ENCODE results near the gene MERTK. TPM values are rescaled to one million over a fixed set of nuclear protein-coding genes. Genes with fewer than 3 reads are reported as not detected.
A peak's percentile ranks its signal among the peaks of the same experiment; 100 is the strongest.

The MERTK gene
- total and polyA plus RNA-seq, 2 of the 13 experiments (the other 11 are each of a cell fraction or from before 2014, with no cell fraction given) = 37.3 to 44.7 TPM

DNA sequence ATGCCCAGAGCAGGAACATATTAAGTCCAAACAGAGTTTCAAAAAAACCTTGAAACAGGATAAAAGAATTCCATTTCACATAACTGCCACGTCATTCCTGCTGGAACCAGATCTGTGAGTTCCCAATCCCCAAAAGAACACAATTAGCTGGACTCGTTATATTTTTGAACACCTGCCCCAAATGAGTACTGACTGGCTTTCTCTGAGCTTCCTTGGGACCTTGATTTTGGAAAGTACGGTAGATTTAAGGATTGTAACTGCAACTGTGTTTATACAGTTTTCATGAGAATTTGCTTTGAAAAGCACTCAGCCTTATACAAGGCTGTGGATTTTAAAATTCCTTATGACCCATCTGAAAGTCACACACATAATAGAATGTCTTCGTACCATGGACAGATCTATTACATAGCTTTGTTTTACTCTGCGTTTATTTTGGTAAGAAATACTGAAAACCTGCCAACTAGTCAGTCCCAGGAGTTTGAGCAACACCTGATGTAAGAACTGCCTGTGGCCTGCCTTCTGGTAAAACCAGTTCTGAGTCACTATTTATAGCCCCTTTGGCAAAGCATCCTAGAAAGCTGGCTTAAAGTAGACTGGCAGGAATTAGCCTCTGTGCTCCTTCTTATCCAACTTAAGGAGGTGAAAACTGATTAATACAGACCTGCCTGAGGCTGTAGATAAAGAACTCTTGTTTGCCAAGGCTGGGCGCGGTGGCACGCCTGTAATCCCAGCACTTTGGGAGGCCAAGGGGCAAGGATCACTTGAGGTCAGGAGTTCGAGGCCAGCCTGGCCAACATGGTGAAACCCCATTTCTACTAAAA is 48.1 kb downstream of the MERTK start (continued):
- TF ChIP-seq ZFP82 (CRISPR knock-in tag; IDR thresholded peaks at IDR 0.05; ENCODE audit: borderline replicate concordance) (no peak), SALL1 (CRISPR knock-in tag; IDR thresholded peaks at IDR 0.05) (peak; percentile 59; the same call in 1 of the 2 replicates), ZNF326 (CRISPR knock-in tag; IDR thresholded peaks at IDR 0.05; ENCODE audit: borderline replicate concordance) (no peak), NFYC (CRISPR knock-in tag; IDR thresholded peaks at IDR 0.05) (no peak), ZKSCAN1 (IDR thresholded peaks at IDR 0.05; ENCODE audit: low read length) (no peak), MYC (CRISPR knock-in tag; IDR thresholded peaks at IDR 0.05; ENCODE audit: borderline replicate concordance) (no peak), MAFK (conservative IDR thresholded peaks at IDR 0.05 in 1 of 2, IDR thresholded peaks at IDR 0.05 in 1 of 2; ENCODE audit: low read length in 2 of 2) (no peak), ATM (IDR thresholded peaks at IDR 0.05; ENCODE audit: borderline replicate concordance) (no peak), AGO1 (IDR thresholded peaks at IDR 0.05; ENCODE audit: low read depth, low read length, poor library complexity, severe bottlenecking) (no peak), ZNF724P (CRISPR knock-in tag; IDR thresholded peaks at IDR 0.05; ENCODE audit: borderline replicate concordance) (no peak), SKI (IDR thresholded peaks at IDR 0.05; ENCODE audit: partially characterized antibody) (no peak), ZSCAN21 (CRISPR knock-in tag; IDR thresholded peaks at IDR 0.05; ENCODE audit: borderline replicate concordance) (no peak), CHD4 (IDR thresholded peaks at IDR 0.05; ENCODE audit: borderline replicate concordance, low read length) (no peak), HOXA5 (CRISPR knock-in tag; IDR thresholded peaks at IDR 0.05) (no peak), PAX8 (CRISPR knock-in tag; IDR thresholded peaks at IDR 0.05; ENCODE audit: borderline replicate concordance) (no peak), ZNF331 (CRISPR knock-in tag; IDR thresholded peaks at IDR 0.05) (0 out of 2 replicates have a peak, but pooled peaks have one; percentile 22)
- TF ChIP-seq, protein P1, sequence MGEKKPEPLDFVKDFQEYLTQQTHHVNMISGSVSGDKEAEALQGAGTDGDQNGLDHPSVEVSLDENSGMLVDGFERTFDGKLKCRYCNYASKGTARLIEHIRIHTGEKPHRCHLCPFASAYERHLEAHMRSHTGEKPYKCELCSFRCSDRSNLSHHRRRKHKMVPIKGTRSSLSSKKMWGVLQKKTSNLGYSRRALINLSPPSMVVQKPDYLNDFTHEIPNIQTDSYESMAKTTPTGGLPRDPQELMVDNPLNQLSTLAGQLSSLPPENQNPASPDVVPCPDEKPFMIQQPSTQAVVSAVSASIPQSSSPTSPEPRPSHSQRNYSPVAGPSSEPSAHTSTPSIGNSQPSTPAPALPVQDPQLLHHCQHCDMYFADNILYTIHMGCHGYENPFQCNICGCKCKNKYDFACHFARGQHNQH (CRISPR knock-in tag; IDR thresholded peaks at IDR 0.05) = no peak; the same call in 1 of the 2 replicates
- TF ChIP-seq, protein P2, sequence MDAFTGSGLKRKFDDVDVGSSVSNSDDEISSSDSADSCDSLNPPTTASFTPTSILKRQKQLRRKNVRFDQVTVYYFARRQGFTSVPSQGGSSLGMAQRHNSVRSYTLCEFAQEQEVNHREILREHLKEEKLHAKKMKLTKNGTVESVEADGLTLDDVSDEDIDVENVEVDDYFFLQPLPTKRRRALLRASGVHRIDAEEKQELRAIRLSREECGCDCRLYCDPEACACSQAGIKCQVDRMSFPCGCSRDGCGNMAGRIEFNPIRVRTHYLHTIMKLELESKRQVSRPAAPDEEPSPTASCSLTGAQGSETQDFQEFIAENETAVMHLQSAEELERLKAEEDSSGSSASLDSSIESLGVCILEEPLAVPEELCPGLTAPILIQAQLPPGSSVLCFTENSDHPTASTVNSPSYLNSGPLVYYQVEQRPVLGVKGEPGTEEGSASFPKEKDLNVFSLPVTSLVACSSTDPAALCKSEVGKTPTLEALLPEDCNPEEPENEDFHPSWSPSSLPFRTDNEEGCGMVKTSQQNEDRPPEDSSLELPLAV (CRISPR knock-in tag; conservative IDR thresholded peaks at IDR 0.05; ENCODE audit: low read depth) = no peak
- TF ChIP-seq, protein P3, sequence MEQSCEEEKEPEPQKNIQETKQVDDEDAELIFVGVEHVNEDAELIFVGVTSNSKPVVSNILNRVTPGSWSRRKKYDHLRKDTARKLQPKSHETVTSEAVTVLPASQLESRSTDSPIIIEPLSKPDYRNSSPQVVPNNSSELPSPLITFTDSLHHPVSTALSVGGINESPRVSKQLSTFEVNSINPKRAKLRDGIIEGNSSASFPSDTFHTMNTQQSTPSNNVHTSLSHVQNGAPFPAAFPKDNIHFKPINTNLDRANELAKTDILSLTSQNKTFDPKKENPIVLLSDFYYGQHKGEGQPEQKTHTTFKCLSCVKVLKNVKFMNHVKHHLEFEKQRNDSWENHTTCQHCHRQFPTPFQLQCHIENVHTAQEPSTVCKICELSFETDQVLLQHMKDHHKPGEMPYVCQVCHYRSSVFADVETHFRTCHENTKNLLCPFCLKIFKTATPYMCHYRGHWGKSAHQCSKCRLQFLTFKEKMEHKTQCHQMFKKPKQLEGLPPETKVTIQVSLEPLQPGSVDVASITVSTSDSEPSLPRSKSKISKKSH (CRISPR knock-in tag; IDR thresholded peaks at IDR 0.05; ENCODE audit: borderline replicate concordance) = no peak
- TF ChIP-seq, protein P4, sequence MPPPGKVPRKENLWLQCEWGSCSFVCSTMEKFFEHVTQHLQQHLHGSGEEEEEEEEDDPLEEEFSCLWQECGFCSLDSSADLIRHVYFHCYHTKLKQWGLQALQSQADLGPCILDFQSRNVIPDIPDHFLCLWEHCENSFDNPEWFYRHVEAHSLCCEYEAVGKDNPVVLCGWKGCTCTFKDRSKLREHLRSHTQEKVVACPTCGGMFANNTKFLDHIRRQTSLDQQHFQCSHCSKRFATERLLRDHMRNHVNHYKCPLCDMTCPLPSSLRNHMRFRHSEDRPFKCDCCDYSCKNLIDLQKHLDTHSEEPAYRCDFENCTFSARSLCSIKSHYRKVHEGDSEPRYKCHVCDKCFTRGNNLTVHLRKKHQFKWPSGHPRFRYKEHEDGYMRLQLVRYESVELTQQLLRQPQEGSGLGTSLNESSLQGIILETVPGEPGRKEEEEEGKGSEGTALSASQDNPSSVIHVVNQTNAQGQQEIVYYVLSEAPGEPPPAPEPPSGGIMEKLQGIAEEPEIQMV (CRISPR knock-in tag; IDR thresholded peaks at IDR 0.05; ENCODE audit: low read depth) = no peak
- TF ChIP-seq, protein P5, sequence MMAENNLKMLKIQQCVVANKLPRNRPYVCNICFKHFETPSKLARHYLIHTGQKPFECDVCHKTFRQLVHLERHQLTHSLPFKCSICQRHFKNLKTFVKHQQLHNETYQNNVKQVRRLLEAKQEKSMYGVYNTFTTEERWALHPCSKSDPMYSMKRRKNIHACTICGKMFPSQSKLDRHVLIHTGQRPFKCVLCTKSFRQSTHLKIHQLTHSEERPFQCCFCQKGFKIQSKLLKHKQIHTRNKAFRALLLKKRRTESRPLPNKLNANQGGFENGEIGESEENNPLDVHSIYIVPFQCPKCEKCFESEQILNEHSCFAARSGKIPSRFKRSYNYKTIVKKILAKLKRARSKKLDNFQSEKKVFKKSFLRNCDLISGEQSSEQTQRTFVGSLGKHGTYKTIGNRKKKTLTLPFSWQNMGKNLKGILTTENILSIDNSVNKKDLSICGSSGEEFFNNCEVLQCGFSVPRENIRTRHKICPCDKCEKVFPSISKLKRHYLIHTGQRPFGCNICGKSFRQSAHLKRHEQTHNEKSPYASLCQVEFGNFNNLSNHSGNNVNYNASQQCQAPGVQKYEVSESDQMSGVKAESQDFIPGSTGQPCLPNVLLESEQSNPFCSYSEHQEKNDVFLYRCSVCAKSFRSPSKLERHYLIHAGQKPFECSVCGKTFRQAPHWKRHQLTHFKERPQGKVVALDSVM (CRISPR knock-in tag; IDR thresholded peaks at IDR 0.05) = no peak; the same call in 1 of the 2 replicates
